ENCODE measurements around the gene ASB4. TPM values are rescaled to one million over a fixed set of nuclear protein-coding genes. Genes with fewer than 3 reads are reported as not detected.

The ASB4 gene
- total RNA-seq, 2 donors from 2014 or later, result 0.57 TPM; not detected in 1

DNA sequence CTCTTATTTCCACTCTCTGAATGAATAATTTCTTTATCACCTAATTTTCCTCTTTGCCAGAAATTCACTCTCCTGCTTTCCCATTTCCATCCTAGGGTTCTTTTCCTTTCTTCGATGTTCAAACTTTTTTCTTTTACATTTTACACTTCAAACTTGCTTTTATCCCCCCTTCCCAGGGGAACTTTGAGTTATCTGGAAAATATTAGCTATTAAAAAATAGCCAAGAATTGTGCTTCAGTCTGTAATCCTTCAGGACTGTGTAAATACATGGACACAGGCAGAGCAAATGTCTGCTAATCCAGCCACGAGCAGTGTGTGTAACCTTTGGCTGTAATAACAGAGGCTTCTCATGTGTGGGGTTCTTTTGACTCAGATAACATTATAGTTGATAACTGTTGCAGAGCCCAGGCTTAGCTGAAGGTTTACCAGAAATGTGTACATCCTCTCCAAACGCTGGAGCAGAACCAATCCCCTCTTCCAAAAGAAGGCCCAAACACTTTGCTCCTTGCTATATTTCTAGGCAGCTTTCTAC, 4.6 kb downstream of the ASB4 start:
- no peaks in the 10 kb centered on the region for H3K36me3 ChIP-seq
- WGBS, result 81% methylated on average over 3 of the region's 3 CpGs
- H3K27me3 ChIP-seq (replicated peaks; ENCODE audit: insufficient read depth), result no peaks in the 10 kb centered on the region
- H3K27ac ChIP-seq, result no peak overlapping the region
- TF ChIP-seq POLR2A (IDR thresholded peaks at IDR 0.05), result no peak
- TF ChIP-seq CTCF (IDR thresholded peaks at IDR 0.05), result no peak
- TF ChIP-seq POLR2AphosphoS5 (IDR thresholded peaks at IDR 0.05), result no peak
- DNase-seq (ENCODE audit: low spot score), result no peak
- intact Hi-C loops (cut with DNase I), result no loop called here
- no peaks in the 10 kb centered on the region for H3K4me1 ChIP-seq (replicated peaks)
- H3K4me3 ChIP-seq, result no peak overlapping the region
- no peaks in the 10 kb centered on the region for H3K9me3 ChIP-seq

- no peak for DNase-seq (ENCODE audit: low spot score)
- 87% methylated on average over 4 of the region's 4 CpGs for WGBS
- Histone ChIP-seq H3K36me3 (no peaks in the 10 kb centered on the region), H3K27me3 (replicated peaks; ENCODE audit: insufficient read depth) (no peaks in the 10 kb centered on the region), H3K4me1 (replicated peaks) (no peaks in the 10 kb centered on the region), H3K27ac (no peak overlapping the region), H3K9me3 (no peaks in the 10 kb centered on the region), H3K4me3 (no peak overlapping the region)
- no peak for TF ChIP-seq POLR2AphosphoS5 (IDR thresholded peaks at IDR 0.05)
- no peak for TF ChIP-seq POLR2A (IDR thresholded peaks at IDR 0.05)
- no peak for TF ChIP-seq CTCF (IDR thresholded peaks at IDR 0.05)
- intact Hi-C loops (cut with DNase I), result no loop called here
Measured at GRCh38 chr7:95491201-95491600, 5.5 kb downstream of the ASB4 start.

DNA sequence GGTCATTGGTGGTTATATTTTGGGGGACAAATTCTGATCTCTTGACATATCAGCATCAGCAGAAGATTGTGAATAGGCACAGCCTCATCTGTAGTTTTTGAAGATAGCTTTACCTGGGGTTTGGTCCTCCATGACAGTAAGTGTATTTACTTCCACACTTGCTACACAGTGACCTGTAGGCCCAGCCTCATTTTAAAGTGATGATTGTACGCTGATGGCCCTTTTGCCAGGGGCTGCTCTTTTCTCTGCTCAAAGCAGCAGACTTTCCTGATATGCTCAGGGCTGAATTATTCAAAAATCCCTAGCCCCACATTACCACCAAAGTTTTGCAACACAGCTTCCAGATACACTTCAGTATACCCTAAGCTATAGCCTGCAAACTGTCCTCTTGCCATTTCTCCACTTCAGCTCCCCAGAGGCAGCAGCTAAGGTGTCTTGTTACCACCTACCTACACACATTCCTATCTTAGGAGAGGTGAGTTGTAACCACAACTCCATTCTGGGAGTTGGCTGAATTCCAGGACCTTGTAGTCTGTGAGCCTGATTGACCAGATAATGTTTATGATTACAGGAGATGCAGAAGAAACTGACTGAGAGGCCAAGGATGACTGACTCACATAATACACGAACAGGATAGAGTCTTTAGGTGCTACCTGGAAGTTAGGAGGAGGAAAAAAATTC, 6.0 kb downstream of the ASB4 start:
- no peaks in the 10 kb centered on the region for H3K9me3 ChIP-seq
- no peak for TF ChIP-seq CTCF (IDR thresholded peaks at IDR 0.05)
- no peak for TF ChIP-seq POLR2A (IDR thresholded peaks at IDR 0.05)
- TF ChIP-seq POLR2AphosphoS5 (IDR thresholded peaks at IDR 0.05), result no peak
- WGBS, result 63% methylated on average over 2 of the region's 2 CpGs
- no peaks in the 10 kb centered on the region for H3K4me1 ChIP-seq (replicated peaks)
- H3K27me3 ChIP-seq (replicated peaks; ENCODE audit: insufficient read depth), result no peaks in the 10 kb centered on the region
- H3K27ac ChIP-seq, result no peak overlapping the region
- no peak overlapping the region for H3K4me3 ChIP-seq
- H3K36me3 ChIP-seq, result no peaks in the 10 kb centered on the region
- intact Hi-C loops (cut with DNase I), result no loop called here
- DNase-seq (ENCODE audit: low spot score), result no peak

GRCh38 chr7:95493247-95493646, 7.5 kb downstream of the ASB4 start:
- H3K4me1 ChIP-seq (replicated peaks), result no peaks in the 10 kb centered on the region
- no peak for DNase-seq (ENCODE audit: low spot score)
- intact Hi-C loops (cut with DNase I), result no loop called here
- TF ChIP-seq POLR2AphosphoS5 (IDR thresholded peaks at IDR 0.05) (no peak), POLR2A (IDR thresholded peaks at IDR 0.05) (no peak), CTCF (IDR thresholded peaks at IDR 0.05) (no peak)
- H3K4me3 ChIP-seq, result no peak overlapping the region
- no peaks in the 10 kb centered on the region for H3K36me3 ChIP-seq
- H3K9me3 ChIP-seq, result no peaks in the 10 kb centered on the region
- no peaks in the 10 kb centered on the region for H3K27me3 ChIP-seq (replicated peaks; ENCODE audit: insufficient read depth)
- no peak overlapping the region for H3K27ac ChIP-seq

- intact Hi-C loops (cut with DNase I), result no loop called here
- 96% methylated on average over 2 of the region's 2 CpGs for WGBS
- Histone ChIP-seq H3K4me3 (no peak overlapping the region), H3K27ac (no peak overlapping the region), H3K36me3 (no peaks in the 10 kb centered on the region), H3K9me3 (no peaks in the 10 kb centered on the region), H3K27me3 (replicated peaks; ENCODE audit: insufficient read depth) (no peaks in the 10 kb centered on the region), H3K4me1 (replicated peaks) (no peaks in the 10 kb centered on the region)
- TF ChIP-seq POLR2AphosphoS5 (IDR thresholded peaks at IDR 0.05) (no peak), CTCF (IDR thresholded peaks at IDR 0.05) (no peak), POLR2A (IDR thresholded peaks at IDR 0.05) (no peak)
- DNase-seq (ENCODE audit: low spot score), result no peak
Measured at GRCh38 chr7:95493844-95494243, 8.1 kb downstream of the ASB4 start.

Data from prostate gland (tissue), 2 donors.